Astrocyte (in vitro differentiated cells and primary cell): ENCODE data around the gene PITX1. TPM values are rescaled to one million over a fixed set of nuclear protein-coding genes. Genes with fewer than 3 reads are reported as not detected.

ENCODE experiments used
- DNase-seq: peaks from one replicate; pipeline ENCODE4 v3.0.0-alpha.2; 2010; ENCODE audit warnings: low read depth
- FAIRE-seq: peaks from 2 replicates; lab custom pipeline; 2011; peaks lifted over from hg19 to GRCh38; lab: Jason Lieb, UNC
- H2AFZ ChIP-seq: 2 replicates; pipeline ENCODE4 v1.6.0; 2012; ENCODE audit warnings: low read depth, low read length, inconsistent platforms
- H3K27ac ChIP-seq: 2 replicates; pipeline ENCODE4 v1.5.1; 2011; ENCODE audit warnings: low read depth, low read length, inconsistent platforms
- H3K27me3 ChIP-seq: 2 replicates; pipeline ENCODE4 v1.6.0; 2011; ENCODE audit warnings: low read length, inconsistent platforms; ENCODE audit not compliant: insufficient read depth
- H3K36me3 ChIP-seq: 2 replicates; pipeline ENCODE4 v1.5.1; 2011; ENCODE audit warnings: low read length, inconsistent platforms; ENCODE audit not compliant: insufficient read depth
- H3K4me1 ChIP-seq: 2 replicates; pipeline ENCODE4 v1.5.1; 2011; ENCODE audit warnings: low read length, inconsistent platforms; ENCODE audit not compliant: insufficient read depth
- H3K4me2 ChIP-seq: 2 replicates; pipeline ENCODE4 v1.6.0; 2012; ENCODE audit warnings: low read length, inconsistent platforms
- H3K4me3 ChIP-seq: 2 replicates; pipeline ENCODE4 v1.5.1; 2011; ENCODE audit warnings: low read depth, mild to moderate bottlenecking, low read length, inconsistent platforms; ENCODE audit not compliant: insufficient read depth
- H3K79me2 ChIP-seq: 2 replicates; pipeline ENCODE4 v1.6.0; 2012; ENCODE audit warnings: mild to moderate bottlenecking, low read length, inconsistent platforms; ENCODE audit not compliant: insufficient read depth
- H3K9ac ChIP-seq: 2 replicates; pipeline ENCODE4 v1.6.0; 2012; ENCODE audit warnings: mild to moderate bottlenecking, low read length, inconsistent platforms
- H3K9me3 ChIP-seq: 2 replicates; pipeline ENCODE4 v1.5.1; 2012; ENCODE audit warnings: low read depth, mild to moderate bottlenecking, low read length, inconsistent platforms; ENCODE audit not compliant: insufficient read depth
- H4K20me1 ChIP-seq: 2 replicates; pipeline ENCODE4 v1.6.0; 2012; ENCODE audit warnings: low read length, inconsistent platforms; ENCODE audit not compliant: insufficient read depth
- H3K27ac Mint-ChIP-seq: one replicate; pipeline ENCODE4 v1.8.0; 2021; ENCODE audit warnings: mild to moderate bottlenecking, mixed read lengths; ENCODE audit not compliant: unreplicated experiment
- H3K27me3 Mint-ChIP-seq: one replicate; pipeline ENCODE4 v1.8.0; 2021; ENCODE audit warnings: low read depth, mixed read lengths; ENCODE audit not compliant: unreplicated experiment
- H3K36me3 Mint-ChIP-seq: one replicate; pipeline ENCODE4 v1.8.0; 2021; ENCODE audit warnings: low read depth, mixed read lengths; ENCODE audit not compliant: unreplicated experiment
- H3K4me1 Mint-ChIP-seq: one replicate; pipeline ENCODE4 v1.8.0; 2021; ENCODE audit warnings: low read depth, mixed read lengths; ENCODE audit not compliant: unreplicated experiment
- H3K4me3 Mint-ChIP-seq: one replicate; pipeline ENCODE4 v1.8.0; 2021; ENCODE audit warnings: mild to moderate bottlenecking, moderate library complexity, mixed read lengths; ENCODE audit not compliant: unreplicated experiment
- H3K9me3 Mint-ChIP-seq: one replicate; pipeline ENCODE4 v1.8.0; 2021; ENCODE audit warnings: mild to moderate bottlenecking, mixed read lengths; ENCODE audit not compliant: unreplicated experiment
- CTCF ChIP-seq: IDR thresholded peaks from 2 replicates; pipeline ENCODE4 v1.5.1; 2011; ENCODE audit warnings: low read depth, mild to moderate bottlenecking, inconsistent platforms, low read length, moderate library complexity; ENCODE audit not compliant: insufficient read depth
- EZH2 ChIP-seq: IDR thresholded peaks from 2 replicates; pipeline ENCODE4 v1.6.1; 2012; ENCODE audit warnings: mild to moderate bottlenecking, low read length, inconsistent platforms; ENCODE audit not compliant: insufficient read depth
- total RNA-seq: library from RNA; stranded (reverse); gene quantifications from 2 replicates; pipeline ENCODE4 v1.2.1, GENCODE V29; 2021

Gene PITX1
- total RNA-seq, 1 donor from 2014 or later: 0.52 TPM

GRCh38 chr5:135008981-135009735, 24.9 kb downstream of the PITX1 start:
- TF ChIP-seq CTCF (no peak), EZH2 (no peak)
- H3K36me3 ChIP-seq: no peaks in the 10 kb centered on the region
- H3K9ac ChIP-seq: no peak overlapping the region
- Mint-ChIP-seq H3K36me3 (peaks cover 8% of the 10 kb centered on the region), H3K27ac (no peak overlapping the region), H3K9me3 (peaks cover 10% of the 10 kb centered on the region), H3K4me1 (no peaks in the 10 kb centered on the region), H3K27me3 (peaks cover 72% of the 10 kb centered on the region), H3K4me3 (no peak overlapping the region)
- H3K27me3 ChIP-seq: no peaks in the 10 kb centered on the region
- no peaks in the 10 kb centered on the region for H3K9me3 ChIP-seq
- no peaks in the 10 kb centered on the region for H3K4me1 ChIP-seq
- FAIRE-seq (no peak), DNase-seq (no peak)
- no peaks in the 10 kb centered on the region for H4K20me1 ChIP-seq
- H3K4me3 ChIP-seq: no peak overlapping the region
- H3K79me2 ChIP-seq: no peaks in the 10 kb centered on the region
- no peak overlapping the region for H2AFZ ChIP-seq
- H3K27ac ChIP-seq: no peak overlapping the region
- no peak overlapping the region for H3K4me2 ChIP-seq

GRCh38 chr5:135008556-135008955, 25.5 kb downstream of the PITX1 start:
- Histone ChIP-seq H4K20me1 (no peaks in the 10 kb centered on the region), H3K27ac (no peak overlapping the region), H3K4me1 (no peaks in the 10 kb centered on the region), H3K4me2 (no peak overlapping the region), H2AFZ (no peak overlapping the region), H3K27me3 (no peaks in the 10 kb centered on the region), H3K4me3 (no peak overlapping the region), H3K79me2 (no peaks in the 10 kb centered on the region), H3K9ac (no peak overlapping the region), H3K9me3 (no peaks in the 10 kb centered on the region), H3K36me3 (no peaks in the 10 kb centered on the region)
- no peak overlapping the region for H3K4me3 Mint-ChIP-seq
- DNase-seq: no peak
- H3K27me3 Mint-ChIP-seq: peaks cover 72% of the 10 kb centered on the region
- TF ChIP-seq CTCF (no peak), EZH2 (no peak)
- no peaks in the 10 kb centered on the region for H3K4me1 Mint-ChIP-seq
- no peak for FAIRE-seq
- no peak overlapping the region for H3K27ac Mint-ChIP-seq
- peaks cover 9% of the 10 kb centered on the region for H3K36me3 Mint-ChIP-seq
- H3K9me3 Mint-ChIP-seq: peaks cover 11% of the 10 kb centered on the region

- no peaks in the 10 kb centered on the region for H3K27me3 ChIP-seq
- no peaks in the 10 kb centered on the region for H3K4me1 ChIP-seq
- H3K4me3 Mint-ChIP-seq: no peak overlapping the region
- H3K4me1 Mint-ChIP-seq: no peaks in the 10 kb centered on the region
- FAIRE-seq (no peak), DNase-seq (no peak)
- no peak overlapping the region for H3K27ac ChIP-seq
- H3K4me3 ChIP-seq: no peak overlapping the region
- H3K27ac Mint-ChIP-seq: no peak overlapping the region
- peaks cover 11% of the 10 kb centered on the region for H3K9me3 Mint-ChIP-seq
- TF ChIP-seq CTCF (no peak), EZH2 (no peak)
- H3K36me3 Mint-ChIP-seq: peaks cover 9% of the 10 kb centered on the region
- peaks cover 68% of the 10 kb centered on the region for H3K27me3 Mint-ChIP-seq
- no peaks in the 10 kb centered on the region for H4K20me1 ChIP-seq
- no peaks in the 10 kb centered on the region for H3K79me2 ChIP-seq
- no peaks in the 10 kb centered on the region for H3K36me3 ChIP-seq
- H3K9ac ChIP-seq: no peak overlapping the region
- H3K4me2 ChIP-seq: no peak overlapping the region
- H2AFZ ChIP-seq: no peak overlapping the region
- no peaks in the 10 kb centered on the region for H3K9me3 ChIP-seq
These were observed 26.2 kb downstream of the PITX1 start for GRCh38 chr5:135007749-135008363.
